Ramos (cell line): ENCODE results near the gene DHRS7B.
"Not testable (repeated sequence)": the region's sequence is repeated elsewhere in the genome, so short reads cannot be mapped to it uniquely, and the experiment has no call there.

ENCODE experiments used
- in situ Hi-C: fragments of 300-500 bp; cut with MboI; formaldehyde crosslinking; loops from one replicate; pipeline ENCODE4 v1.14.3; 2022; ENCODE audit warnings: low sequenced_read_pairs; ENCODE audit not compliant: unreplicated experiment

Gene DHRS7B

DNA sequence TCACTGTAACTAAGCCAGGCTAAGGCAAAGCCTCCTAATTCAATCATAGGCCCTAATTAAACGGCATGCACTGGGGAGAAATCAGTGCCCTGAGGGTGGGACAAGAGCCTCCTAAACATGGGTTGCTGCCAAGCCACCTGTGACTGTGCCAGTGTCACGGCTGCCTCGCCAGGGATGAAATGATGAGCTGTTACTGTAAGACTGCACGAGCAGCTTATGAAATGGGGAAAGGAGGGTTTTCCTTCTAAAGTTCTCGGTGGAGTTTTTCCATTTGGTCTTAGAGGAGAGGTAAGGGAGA, 74.5 kb downstream of the DHRS7B start:
- in situ Hi-C loops, result no loop called here

DNA sequence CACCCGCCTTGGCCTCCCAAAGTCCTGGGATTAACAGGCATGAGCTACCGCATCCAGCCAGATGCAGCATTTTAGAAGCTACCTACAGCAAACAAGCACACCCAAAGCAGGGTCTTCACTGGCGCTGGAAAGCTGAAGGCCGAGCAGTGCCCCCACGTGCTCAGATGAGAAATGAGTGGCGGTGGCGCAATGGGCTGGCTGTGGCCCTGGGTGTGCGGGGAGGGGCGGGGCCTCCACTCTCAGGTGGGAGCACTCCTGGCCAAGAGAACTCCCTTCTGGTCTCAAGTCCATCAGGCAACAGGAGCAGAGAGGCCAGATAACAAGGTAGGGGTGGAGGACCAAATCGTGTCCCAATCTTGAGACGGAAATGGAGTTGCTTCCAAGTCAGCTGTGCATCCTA, 75.1 kb downstream of the DHRS7B start:
- in situ Hi-C loops, result no loop called here

DNA sequence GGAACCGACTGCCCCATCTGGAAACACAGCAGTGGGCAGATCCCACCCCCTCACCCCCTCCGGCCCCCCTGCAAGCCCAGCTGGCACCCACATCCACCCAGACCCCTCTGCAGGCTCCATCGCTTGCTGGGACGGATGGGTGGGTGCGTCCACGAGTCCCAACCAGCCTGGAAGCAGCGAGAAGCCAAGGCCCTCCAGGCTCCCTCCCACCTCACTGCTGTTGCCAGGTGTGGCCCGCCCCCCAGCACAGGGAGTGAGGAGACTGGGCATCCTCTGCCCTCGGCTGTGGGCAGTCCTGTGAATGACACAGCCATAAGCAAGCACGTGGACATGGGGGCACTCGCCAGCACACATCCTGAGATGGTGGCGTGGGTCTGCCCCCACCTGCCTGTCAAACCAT, 75.7 kb downstream of the DHRS7B start:
- in situ Hi-C loops, result no loop called here

DNA sequence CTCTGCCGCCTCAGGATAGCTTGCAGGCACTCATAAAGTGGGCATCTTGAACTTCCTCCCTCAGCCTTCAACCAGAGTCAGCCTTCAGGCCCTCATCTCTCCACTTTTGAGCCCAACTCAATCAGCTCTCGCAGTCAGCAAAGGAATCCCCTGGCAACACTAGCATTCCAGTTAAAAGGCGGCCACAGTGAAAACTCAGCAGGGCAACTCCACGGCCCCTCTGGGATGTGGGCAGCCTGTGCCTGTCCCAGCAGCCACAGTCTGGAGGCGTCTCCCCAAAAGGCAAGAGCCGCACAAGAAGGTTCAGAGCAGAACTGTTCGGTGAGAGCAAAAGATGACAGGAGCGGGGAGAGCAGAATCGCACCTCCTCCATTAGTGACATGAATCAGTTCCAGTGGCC, 78.2 kb downstream of the DHRS7B start:
- in situ Hi-C loops, result no loop called here

DNA sequence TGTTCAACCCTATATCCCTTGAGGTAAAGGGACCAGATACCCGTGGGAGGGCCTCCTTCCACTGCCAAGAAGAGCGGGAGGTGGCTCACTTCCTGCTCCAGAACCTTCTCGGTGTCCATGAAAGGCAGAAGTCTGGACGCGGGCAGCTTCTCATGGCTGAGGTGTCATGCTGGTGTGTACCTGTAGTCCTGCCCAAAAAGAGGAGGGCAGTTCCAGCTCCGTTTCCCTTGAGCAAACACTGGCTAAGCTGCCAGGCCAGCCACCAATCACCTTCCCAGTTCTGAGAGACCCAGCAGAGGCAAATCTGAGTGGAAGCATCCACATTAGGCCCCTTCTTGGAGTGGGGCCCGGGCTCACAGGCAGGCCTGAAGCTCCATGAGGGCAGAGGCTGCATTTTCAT, 81.6 kb downstream of the DHRS7B start:
- in situ Hi-C loops, result no loop called here

DNA sequence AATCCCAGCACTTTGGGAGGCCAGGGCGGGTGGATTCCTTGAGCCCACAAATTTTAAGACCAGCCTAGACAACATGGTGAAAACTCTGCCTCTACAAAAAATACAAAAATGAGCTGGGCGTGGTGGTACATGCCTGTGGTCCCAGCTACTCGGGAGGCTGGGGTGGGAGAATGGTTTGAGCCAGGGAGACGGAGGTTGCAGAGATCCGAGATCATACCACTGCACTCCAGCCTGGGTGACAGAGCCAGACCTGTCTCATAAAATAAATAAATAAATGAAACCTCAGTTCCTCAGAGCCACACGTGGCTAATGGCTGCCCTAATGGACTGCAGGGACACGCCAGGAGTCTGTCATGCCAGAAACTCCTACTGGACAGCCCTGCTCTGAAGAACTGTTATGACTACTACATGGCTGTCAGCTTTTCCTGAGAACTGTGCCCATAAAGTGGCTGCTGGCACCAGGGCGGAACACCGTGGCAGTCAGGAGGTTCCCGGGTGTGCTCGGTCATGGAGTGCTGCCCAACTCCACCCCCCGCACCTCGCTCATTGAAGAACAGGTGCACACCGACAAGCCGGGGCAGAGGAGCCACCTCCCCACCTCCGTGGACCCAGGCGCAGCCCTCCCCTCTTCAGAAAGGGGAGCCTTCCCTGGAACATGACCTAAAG, 82.9 kb downstream of the DHRS7B start:
- in situ Hi-C loops, result no loop called here

DNA sequence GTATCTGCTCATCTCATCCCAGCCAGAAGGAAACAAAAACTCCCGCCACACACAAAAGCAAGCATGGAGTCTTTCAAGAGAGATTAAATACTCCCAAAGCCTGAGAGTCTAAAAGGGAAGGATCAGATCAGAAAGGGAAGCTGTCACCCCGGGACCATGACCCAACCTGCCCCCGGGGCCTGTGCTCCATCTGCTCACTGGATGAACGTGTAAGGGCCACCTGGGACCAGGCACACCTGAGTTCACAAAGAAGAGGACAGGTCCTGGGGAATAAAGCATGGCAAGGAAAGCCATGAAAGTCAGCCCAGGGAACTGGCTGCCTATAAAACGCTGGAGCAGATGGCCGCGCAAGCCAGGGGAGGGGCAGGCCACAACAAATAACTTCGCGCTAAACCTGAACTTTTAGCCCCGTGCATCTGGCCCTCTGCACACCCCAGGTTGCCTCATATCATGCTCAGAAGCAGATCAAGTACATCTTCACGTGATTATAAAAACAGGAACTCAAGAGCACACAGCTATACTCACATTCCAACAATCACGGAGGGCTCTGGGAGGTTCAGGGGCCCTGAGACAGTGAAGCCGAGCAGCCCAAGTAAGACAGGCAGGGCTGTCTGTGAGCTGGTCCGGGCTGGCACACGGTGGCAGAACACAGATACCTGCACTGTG, 83.8 kb downstream of the DHRS7B start:
- in situ Hi-C loops, result no loop called here

DNA sequence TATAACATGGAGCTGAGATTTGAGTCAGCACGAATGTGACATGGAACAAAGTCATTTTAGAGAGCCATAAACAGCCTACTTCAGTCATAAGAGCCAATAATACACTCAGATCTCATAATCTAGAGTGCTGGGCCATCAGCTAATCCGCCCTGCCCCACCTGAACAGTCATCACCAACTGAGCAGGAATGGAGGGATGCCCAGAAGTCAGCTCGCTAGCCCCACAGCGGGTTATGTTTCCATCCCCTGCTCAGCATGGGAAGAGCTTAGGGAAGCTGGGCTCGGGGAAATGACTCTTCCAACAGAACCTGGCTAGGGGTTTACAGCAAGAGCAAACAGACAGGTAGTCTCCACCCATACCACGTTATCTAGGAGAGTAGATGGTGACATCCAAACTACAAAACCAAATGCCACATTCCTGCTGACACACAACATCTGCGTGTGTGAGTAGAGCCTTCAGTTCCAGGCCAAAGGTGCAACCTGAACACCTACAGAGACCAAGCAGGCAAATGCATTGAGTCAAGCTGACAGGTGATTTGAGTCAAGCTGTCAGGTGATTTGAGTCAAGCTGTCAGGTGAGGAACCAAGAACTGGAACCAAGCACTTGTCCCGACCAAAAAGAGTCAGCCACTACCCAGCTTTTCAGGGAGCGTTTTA, 85.2 kb downstream of the DHRS7B start:
- in situ Hi-C loops, result no loop called here

DNA sequence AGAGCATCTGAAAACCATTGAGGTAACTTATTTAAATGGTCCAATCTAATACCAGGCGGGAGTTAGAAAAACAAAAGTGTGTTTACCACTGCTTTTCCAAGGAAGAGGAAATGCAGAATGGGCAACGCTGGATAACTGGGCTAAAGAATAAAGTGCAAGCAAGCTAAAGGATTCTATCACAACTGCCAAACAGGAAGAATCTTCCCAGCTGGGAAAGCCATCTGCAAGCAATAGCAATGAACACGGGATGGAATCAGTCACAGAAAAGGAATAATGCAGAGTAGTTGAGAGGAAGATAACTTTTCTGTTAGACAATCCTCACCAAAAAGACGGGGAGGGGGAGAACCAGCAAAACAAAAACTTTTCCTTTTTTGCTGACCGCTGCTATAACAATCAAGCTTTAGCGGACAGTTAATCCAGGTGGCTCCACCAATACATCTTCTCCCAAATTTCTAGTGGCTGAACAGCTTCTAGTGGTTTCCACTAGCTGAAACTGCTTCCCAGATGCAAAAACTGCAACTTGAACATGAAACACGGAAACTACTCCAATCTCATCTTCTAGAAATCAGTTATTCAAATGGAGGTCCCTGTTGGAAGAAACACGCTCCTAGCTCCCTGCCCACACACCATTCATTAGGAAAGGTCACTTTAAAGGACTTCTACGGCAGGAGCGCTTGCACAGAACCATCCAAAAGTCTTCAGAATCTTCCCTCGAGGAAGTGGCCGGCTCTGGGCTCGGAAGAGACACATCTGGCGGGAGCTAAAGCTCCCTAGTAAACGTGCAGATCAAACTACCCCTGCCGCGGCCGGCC, 86.3 kb downstream of the DHRS7B start:
- in situ Hi-C loops, result no loop called here

DNA sequence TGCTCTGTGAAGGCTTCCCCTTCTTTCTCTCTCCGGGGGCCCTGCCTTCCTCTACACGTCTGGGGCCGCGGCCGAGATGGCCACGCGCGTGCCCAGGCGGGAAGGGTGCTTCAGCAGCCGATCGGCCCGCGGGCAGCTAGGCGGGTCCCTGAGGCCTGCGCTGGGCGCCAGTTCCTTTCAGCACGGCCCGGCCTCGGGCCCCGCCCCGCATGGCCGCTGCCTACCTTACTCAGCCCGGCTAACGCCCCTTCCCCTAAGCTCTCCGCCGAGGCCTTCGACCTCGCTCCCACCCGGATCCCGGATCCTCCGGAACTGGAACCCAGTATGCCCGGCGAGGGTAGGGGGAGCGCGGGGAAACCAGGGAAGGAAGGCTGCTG, 86.9 kb downstream of the DHRS7B start:
- in situ Hi-C loops, result no loop called here

DNA sequence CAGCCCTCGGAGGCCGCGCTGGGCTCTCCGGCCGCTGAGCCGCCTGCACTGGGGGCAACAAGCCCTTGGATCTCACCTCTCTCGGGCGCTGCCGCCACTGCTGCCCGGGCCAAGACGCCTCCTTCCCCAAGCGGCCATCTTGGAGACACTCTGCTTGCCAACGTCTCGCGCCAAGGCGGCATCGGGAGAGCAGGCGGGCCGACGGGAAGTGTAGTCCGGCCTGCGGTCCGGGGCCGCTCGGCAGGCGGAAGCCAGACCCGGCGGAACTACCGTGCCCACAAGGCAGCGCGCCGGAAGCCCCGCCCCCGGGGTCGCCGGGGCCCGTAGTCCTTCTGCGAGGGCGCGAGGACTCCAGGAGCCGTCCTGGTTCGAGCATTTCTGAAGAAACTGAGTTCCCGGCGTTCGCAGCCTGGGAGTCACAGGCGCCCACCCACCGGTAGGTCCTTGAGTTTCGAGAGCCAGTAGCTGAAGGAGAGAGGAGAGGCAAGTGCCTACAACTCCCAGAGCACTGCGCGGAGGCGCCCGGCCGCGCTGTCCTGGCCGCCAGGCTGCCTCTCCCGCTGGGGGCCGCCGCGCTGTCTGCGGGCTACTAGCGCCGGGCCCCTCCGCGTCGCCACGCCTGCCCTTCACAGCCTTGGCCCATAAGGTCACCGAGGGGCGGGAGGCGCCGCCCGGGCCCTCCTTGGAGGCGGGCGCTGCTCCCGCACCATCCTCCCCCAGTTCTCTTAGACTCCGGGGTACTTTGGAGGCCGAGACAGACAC, 87.4 kb downstream of the DHRS7B start, which contains the start of gene TMEM11:
TMEM11 (minus strand) TSS at position 147 of the 762 bp plus-strand sequence; CDS start at position 138, 9 bp downstream.
- in situ Hi-C loops, result no loop called here

DNA sequence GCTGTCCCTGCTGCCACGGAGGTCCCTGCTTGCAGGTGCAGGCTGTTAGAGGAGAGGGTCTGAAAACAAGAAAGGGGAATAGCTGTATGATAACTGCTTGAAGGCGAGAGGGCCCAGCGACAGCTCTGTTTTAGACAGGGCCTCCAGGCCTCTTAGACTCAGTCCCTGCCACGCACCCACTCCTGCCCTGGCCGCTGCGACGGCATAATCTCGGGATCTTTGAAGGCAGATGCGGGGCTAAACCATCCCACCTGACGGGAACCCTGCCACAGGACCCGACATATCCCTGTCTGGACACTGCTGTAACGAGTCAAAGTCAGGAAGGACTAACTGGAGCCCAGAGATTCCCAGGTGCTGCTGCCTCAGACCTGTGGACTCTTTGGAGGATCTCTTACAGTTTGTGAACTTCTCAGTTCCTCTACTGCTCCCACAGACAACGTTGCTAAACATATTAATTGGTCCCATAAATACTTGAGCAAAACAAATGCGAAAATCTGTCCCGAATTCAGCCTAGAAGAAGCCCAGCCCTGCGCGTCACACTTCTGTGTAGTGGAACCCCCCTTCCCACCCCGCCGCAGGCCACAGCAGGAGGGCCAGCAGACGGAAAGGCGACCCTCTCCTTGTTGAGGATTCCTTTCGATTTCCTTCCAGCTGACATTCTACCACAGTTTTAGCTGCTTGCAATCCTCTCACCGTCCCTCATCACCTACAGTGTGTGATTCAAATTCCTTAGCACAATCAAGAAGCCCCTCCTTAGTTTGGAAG, 88.2 kb downstream of the DHRS7B start:
- in situ Hi-C loops, result no loop called here

DNA sequence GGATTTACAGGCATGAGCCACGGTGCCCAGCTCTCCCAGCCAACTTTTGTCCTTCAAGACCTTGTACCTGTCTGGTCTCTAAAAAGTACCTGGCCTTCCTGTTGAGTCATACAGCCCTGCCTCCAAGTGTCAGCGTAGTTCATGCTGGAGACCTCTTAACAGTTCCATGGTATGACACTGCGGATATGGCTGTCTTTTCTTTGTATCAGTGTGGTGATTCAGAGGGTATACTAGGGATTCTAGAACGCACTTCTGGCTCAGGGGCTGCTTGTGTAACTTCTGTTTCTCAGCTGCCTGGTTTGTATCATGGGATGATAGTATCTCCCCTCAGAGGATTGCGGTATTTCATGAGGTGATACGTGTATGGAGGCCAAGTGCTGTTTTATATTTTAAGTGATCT, 89.2 kb downstream of the DHRS7B start:
- in situ Hi-C loops, result no loop called here

DNA sequence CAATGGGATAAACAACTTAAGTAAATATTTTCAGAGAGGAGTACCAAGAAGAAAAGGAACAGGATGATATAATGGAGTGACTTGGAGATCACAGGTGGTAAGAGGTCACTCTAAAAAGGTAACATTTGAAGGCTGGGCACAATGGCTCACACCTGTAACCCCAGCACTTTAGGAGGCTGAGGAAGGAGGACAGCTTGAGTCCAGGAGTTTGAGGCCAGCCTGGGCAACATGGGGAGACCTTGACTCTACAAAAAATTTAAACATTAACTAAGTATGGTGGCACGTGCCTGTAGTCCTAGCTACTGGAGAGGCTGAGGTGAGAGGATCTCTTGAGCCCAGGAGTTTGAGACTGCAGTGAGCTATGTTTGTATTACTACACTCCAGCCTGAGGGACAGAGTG, 90.6 kb downstream of the DHRS7B start:
- in situ Hi-C loops, result no loop called here

DNA sequence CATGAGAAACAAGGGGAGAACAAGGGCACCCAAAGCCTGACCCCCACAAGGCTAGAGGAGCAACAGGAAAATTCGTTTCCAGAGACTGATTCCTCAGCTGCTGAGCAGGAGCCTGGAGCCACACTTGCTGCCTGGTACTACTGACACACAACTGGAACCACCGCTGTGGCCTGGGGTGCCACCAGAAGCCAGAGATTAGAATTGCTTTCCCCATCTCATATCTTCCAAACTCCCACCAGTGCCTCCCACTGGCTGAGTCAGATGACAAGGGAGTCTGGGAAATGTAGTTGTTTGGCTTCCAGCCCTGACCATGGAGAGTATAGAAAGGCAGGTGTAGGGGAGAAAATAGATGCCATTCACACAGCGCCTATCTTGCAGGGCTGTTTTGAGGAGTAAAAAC, 91.3 kb downstream of the DHRS7B start:
- in situ Hi-C loops, result no loop called here

DNA sequence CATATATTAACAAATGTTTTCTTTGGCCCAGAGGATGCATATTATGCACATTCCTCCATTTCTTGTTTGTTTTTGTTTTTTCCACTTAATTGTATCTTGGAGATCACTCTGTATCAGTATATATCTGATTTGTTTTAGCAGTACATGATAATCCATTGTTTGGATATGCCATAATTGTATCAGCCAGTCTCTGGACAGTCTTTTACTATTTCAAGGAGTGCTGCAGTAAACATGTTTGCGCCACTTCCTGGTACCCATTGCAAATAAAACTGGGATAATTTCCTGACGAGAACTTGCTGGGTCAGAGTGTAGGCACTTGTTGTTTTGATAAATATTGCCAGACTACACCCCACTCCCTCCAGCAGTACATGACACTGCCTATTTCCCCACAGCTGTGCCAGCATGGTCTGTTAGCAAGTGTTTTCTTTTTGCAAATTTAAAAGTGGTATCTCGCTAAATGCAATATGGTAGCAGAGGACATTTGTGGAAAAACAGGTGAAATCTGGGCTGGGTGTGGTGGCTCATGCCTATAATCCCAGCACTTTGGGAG, 92.1 kb downstream of the DHRS7B start:
- in situ Hi-C loops, result no loop called here

DNA sequence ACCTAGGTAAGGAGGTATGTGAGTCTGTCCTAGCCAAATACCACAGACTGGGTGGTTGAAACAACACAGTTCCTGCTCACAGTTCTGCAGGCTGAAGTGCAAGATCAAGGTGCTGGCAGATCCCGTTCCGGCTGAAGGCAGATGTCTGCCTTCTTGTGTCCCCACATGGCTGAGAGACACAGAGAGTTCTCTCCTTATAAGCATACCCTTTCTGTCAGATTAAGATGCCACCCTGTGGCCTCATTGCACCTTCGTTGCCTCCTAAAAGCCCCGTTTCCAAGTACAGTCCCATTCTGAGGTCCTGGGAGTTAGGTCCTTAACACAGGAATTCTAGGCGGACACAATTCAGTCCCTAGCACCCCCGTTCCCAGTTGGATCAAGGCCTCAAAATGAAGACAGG, 96.3 kb downstream of the DHRS7B start:
- in situ Hi-C loops, result no loop called here

DNA sequence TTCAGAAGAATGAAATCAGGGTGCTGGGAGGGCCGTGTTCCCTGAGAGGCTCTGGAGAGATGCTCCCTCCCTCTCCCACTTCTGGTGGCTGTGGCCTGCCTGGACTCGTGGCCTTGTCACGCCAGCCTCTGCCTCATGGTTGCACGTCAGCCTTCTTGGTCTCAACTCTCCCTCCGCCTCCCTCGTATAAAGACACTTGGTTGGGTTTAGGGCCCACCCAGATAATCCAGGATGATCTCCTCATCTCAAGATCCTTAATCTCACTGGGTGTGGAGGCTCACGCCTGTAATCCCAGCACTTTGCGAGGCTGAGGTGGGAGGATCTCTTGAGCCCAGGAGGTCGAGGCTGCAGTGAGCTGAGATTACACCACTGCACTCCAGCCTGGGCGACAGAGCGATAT, 100.5 kb downstream of the DHRS7B start:
- in situ Hi-C loops, result not testable (repeated sequence)

DNA sequence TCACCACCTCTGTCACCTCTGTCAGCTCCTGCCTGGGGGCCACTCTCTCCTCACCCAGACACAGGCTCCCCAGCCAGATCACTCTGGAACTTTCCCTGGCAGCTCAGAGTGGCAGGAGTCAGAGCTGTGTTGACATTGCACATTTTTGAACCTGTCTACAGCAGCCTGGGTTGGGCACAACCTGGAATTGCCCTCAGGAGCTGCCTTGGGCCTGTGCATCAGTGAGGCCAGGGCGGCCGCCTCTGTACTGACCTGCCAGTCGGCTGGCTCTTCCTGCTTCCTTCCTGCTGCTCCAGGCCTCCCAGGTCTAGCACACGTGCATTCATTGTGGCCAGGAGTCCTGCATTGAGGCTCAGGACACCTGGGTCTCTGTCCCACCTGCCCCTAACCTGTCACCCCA, 101.3 kb downstream of the DHRS7B start:
- in situ Hi-C loops, result no loop called here
